ENCODE results near the gene PTPN20.

PTPN20 gene

DNA sequence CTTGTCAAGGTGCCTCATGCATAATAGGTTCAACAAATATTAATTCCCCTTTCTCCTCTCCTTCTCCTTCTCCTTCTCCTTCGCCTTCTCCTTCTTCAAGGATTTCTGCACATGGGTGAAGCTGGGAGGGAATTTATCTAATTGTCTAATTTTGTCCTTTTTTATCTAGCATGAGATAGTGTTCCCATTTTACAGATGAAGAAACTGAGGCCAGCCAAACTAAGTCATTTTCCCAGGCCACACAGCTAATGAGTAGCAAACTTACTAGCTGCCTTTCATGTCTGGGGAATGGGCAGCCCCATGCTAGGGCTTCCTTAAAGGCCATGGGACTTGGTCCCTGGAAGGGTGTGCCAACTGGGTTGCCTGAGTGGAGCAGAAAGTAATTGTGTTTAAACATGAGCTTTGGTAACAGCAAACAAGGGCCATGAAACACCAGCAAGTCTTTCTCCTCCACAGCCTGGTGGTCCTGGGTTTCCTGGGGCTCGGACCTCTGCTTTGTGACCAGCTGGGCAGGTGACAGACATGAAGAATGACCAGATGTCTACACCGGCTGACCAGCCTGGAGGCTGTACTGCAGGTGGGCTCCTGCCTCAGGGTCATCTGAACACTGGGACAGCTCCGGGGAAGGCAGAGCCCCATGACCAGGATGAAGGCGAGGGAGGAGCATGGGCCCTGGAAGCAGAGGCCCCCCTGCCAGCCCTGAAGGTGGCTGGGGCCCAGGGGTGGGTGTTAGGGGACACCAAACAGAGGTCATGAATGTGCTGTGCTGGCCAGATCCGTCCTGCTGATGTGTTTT lies 138.0 kb downstream of the PTPN20 start:
- DNase-seq (ENCODE audit: low read depth): no peak

DNA sequence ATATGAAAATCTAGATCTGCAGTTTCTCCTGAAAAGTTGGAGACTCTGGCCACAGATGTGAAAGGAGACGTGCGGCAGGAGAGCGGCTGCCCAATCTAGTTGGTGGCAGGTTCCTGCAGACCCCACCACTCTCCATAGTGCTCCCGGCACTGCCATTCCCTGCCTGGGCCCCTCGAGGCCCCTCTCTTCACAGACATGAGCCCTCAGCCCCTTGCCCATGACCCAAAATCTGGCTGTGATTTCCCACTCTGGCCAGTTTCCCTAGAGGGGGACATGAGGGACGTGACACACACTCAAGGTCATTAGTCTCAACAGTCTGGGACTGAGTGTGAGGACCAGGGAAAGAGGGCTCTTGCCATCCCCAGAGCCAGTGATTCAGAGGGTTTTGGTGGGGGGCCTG lies 138.7 kb downstream of the PTPN20 start:
- no peak for DNase-seq (ENCODE audit: low read depth)

DNA sequence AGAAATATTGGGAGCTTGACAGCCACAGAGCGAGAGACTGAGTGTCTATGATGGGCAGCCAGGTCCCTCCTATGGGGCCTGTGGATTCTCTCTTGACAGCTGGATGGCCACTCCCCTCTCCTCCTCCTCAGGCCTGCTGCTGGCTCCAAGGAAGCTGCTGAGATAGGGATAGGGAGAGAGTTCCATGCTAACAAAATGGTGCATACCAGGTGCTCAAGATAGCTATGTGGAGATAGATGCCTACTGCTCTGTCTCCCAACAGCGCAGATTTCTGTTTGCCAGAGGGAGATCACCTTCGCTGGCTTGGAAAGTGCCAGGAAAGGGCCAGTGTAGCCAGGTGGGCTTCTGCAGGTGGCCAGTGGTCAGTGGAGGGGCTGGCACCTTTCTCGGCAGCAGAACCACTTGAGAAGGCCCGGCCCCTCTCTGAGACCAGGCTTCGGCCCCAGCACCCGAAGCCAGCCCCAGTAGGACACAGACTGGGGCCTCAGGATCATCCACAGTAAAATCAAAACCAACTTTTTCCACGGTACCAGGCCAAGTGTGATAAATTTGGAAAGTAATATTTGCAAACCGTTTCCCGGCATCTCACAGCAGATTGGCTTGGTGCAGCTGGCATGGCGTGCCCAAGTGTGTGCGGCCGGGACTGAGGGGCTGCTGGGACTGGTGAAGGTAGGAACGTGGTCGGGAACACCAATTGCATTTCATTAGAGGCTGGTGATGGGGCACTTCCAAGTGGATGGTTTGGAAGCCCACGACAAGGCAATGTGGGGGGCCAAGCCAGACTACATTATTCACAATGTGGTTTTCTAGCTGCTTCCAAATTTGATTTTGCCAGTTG lies 139.6 kb downstream of the PTPN20 start:
- no peak for DNase-seq (ENCODE audit: low read depth)

DNA sequence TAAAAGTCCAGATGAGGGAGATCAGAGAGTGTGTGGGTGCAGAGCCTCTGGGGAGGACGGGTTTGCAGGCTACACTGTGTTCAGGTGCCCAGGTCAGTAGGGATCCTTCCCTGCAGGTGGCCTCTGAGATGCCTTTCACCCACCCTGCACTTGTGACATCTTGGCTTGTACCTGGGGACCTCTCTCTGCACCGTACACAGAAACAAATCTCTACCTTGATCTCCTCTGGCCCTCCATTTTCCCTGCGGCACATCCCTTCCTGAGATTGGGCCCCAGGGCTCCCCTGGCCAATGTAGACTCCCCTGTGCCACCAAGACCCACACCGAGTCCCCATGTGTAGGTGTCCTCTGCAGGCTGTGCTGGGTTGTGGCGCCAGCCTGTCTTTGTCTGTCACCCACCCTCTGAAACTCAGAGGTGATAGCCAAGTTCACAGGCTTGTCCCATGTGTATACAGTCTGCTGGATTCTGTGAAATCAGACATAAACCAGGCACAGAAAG lies 140.6 kb downstream of the PTPN20 start:
- DNase-seq (ENCODE audit: low read depth): no peak
